Mononuclear cell (primary cell): Measurements from ENCODE around the gene CORO1A. TPM values are rescaled to one million over a fixed set of nuclear protein-coding genes. Genes with fewer than 3 reads are reported as not detected.
"Not testable (repeated sequence)": the region's sequence is repeated elsewhere in the genome, so short reads cannot be mapped to it uniquely, and the experiment has no call there.

Source experiments
- H3K27me3 ChIP-seq: 2 replicates; pipeline ENCODE4 v1.6.0; 2011; ENCODE audit warnings: low read length, control low read depth; ENCODE audit not compliant: insufficient read depth
- H3K4me1 ChIP-seq: 2 replicates; pipeline ENCODE4 v1.5.1; 2011; ENCODE audit warnings: mild to moderate bottlenecking, low read length, control low read depth; ENCODE audit not compliant: insufficient read depth
- H3K4me3 ChIP-seq: 2 replicates; pipeline ENCODE4 v1.5.1; 2011; ENCODE audit warnings: mild to moderate bottlenecking, low read length, moderate library complexity
- H3K9me3 ChIP-seq: 2 replicates; pipeline ENCODE4 v1.5.1; 2011; ENCODE audit warnings: low read depth, mild to moderate bottlenecking, control low read depth, low read length
- total RNA-seq: library from RNA; depleted of rRNA; stranded (reverse); fragments of >200 nt; gene quantifications from one replicate; pipeline ENCODE4 v1.2.3, GENCODE V29; 2012

Gene CORO1A
- total RNA-seq, 1 donor = 361 TPM

DNA sequence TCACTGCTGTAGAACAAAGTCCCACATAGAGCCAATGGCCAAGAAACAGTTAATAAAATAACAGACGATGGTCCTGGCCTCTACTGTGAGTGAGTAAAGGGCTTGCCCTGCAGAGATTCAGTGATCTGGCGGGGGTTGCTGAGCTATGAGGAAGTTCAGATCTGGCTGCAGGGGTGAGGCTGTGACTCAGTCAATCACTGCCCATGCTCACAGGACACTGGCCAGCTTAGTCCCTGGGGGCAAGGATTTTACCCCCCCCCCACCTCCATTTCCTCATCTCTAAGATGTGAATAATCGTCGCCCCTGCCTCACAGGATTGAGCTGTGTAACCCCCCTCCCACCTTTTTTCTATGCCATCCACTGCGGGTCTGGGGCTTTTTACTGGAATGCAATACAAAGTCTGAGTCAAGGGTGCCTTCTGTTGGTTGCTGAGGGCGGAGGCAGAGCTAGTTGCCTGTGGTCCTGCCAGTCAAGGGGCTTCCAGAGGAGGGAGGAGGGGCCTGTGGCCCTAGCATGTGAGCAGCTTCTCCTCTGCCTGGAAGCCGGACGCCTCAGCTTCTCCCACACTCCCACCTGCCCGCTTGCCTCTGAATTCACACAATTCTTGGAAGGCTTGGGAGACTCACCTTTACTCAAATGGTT lies 23.8 kb downstream of the CORO1A start:
- not testable (repeated sequence) for H3K9me3 ChIP-seq, H3K27me3 ChIP-seq, H3K4me3 ChIP-seq, H3K4me1 ChIP-seq

DNA sequence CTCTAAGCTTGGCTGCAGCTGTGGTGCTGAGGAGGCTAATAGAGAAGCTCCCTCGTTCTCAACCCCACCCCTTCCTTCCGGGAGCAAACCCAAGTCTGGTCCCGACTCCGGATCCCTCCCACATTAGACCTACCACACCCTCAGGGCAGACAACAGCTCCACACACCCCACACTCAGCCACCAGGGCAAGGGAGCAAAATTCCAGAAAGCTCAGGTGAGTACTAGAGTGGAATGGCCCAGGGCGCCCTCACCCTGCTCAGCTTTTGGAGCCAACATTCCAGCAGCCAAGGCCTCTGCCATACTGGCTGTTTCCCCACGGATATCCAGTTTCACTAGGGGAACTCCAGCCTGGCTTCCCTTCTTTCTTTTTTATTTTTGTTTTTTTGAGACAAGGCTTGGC lies 25.6 kb downstream of the CORO1A start:
- H3K27me3 ChIP-seq, H3K9me3 ChIP-seq, H3K4me1 ChIP-seq, H3K4me3 ChIP-seq: not testable (repeated sequence)

DNA sequence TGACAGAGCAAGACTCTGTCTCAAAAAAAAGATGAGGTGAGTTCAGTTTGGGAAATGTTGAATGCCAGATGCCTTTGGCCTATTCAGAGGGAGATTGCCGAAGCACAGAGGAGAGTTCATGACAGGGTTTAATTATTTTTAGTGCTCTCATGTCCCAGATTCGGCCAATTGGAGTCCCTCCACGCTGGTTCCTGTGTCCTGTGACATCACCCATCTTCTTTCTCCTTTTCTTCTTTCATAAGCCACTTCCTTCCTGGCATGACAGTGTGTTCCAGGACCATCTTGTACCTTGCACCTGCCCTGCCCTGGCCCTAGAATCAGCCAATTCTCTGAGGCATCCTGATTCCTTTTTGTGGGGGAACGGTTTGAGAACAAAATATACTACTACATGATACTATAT lies 28.0 kb downstream of the CORO1A start:
- not testable (repeated sequence) for H3K9me3 ChIP-seq, H3K4me3 ChIP-seq, H3K27me3 ChIP-seq, H3K4me1 ChIP-seq

GRCh38 chr16:30217082-30217481 lies 33.7 kb downstream of the CORO1A start:
- not testable (repeated sequence) for H3K4me3 ChIP-seq, H3K4me1 ChIP-seq, H3K9me3 ChIP-seq, H3K27me3 ChIP-seq

Other genes with a start within 250 kb of the CORO1A start
- gene TMEM219, start 221.5 kb upstream of the CORO1A start, total RNA-seq = 61.1 TPM
- gene TAOK2, start 209.7 kb upstream of the CORO1A start, total RNA-seq = 10.5 TPM
- 3.9 TPM for gene HIRIP3, start 188.0 kb upstream of the CORO1A start, total RNA-seq
- 32.0 TPM for gene INO80E, start 187.4 kb upstream of the CORO1A start, total RNA-seq
- gene DOC2A, start 172.6 kb upstream of the CORO1A start, total RNA-seq = not detected
- not detected for gene C16orf92, start 160.4 kb upstream of the CORO1A start, total RNA-seq
- gene TLCD3B, start 152.3 kb upstream of the CORO1A start, total RNA-seq = not detected
- gene ALDOA, start 117.8 kb upstream of the CORO1A start, total RNA-seq = 343 TPM
- 79.7 TPM for gene PPP4C, start 107.6 kb upstream of the CORO1A start, total RNA-seq
- 0.10 TPM for gene TBX6, start 91.7 kb upstream of the CORO1A start, total RNA-seq
- 66.0 TPM for gene YPEL3, start 87.4 kb upstream of the CORO1A start, total RNA-seq
- 0.31 TPM for gene GDPD3, start 70.1 kb upstream of the CORO1A start, total RNA-seq
- gene MAPK3, start 60.4 kb upstream of the CORO1A start, total RNA-seq = 26.1 TPM
- 35.4 TPM for gene BOLA2B, start 10.1 kb downstream of the CORO1A start, total RNA-seq
- 22.5 TPM for gene SLX1A, start 10.3 kb downstream of the CORO1A start, total RNA-seq
- 3.8 TPM for gene SULT1A3, start 15.7 kb downstream of the CORO1A start, total RNA-seq
- gene NPIPB13, start 64.9 kb downstream of the CORO1A start, total RNA-seq = 12.1 TPM
- gene CD2BP2, start 171.7 kb downstream of the CORO1A start, total RNA-seq = 21.5 TPM
- 12.0 TPM for gene TBC1D10B, start 186.9 kb downstream of the CORO1A start, total RNA-seq
- gene MYL11, start 191.2 kb downstream of the CORO1A start, total RNA-seq = 2.1 TPM
- gene SEPTIN1, start 199.0 kb downstream of the CORO1A start, total RNA-seq = 38.7 TPM
- 3.8 TPM for gene ZNF48, start 211.8 kb downstream of the CORO1A start, total RNA-seq
- gene ZNF771, start 224.0 kb downstream of the CORO1A start, total RNA-seq = 1.0 TPM
- gene DCTPP1, start 246.4 kb downstream of the CORO1A start, total RNA-seq = 4.1 TPM